A549 (cell line): ENCODE results near the gene SWT1. TPM values are rescaled to one million over a fixed set of nuclear protein-coding genes. Genes with fewer than 3 reads are reported as not detected.

Experiments used
- ATAC-seq, 2 experiments: fragments of 200-7000 bp in 1 of 2; fragments of >200 bp in 1 of 2; cut with Nextera tagmentation in 1 of 2; cut with Tn5 transposase in 1 of 2; 3 replicates each; pipeline versions ENCODE4 v1.8.0 to v1.9.1; 2018 to 2020; ENCODE audit warnings: mild to moderate bottlenecking in 1 of 2, moderate library complexity in 1 of 2
- CTCF ChIA-PET: fragments of 300-600 bp; sonication (Branson Sonifier 250); formaldehyde crosslinking; extraction: SDS; loops from one replicate; lab custom pipeline; 2021; ENCODE audit warnings: antibody characterized with exemption, inconsistent platforms; lab: Yijun Ruan, JAX
- POLR2A ChIA-PET: fragments of 350-600 bp; formaldehyde crosslinking; extraction: SDS; loops from one replicate; lab custom pipeline; 2021; ENCODE audit warnings: antibody characterized with exemption, inconsistent platforms; lab: Yijun Ruan, JAX
- DNase-seq, 2 experiments: peaks; one replicate each; pipeline versions ENCODE4 v3.0.0 to v3.0.0-alpha.2; 2011 to 2016; ENCODE audit warnings: low read depth in 1 of 2, low spot score in 1 of 2
- FAIRE-seq: peaks from 2 replicates; lab custom pipeline; 2011; peaks lifted over from hg19 to GRCh38; lab: Jason Lieb, UNC
- H3K27ac ChIP-seq, 2 experiments: fragments of >200 bp; sonication (Bioruptor Twin); formaldehyde crosslinking; 3 replicates each; pipeline ENCODE4 v1.5.1; 2016 to 2017
- H3K4me1 ChIP-seq: fragments of >200 bp; sonication (Bioruptor Twin); formaldehyde crosslinking; 3 replicates; pipeline ENCODE4 v1.6.1; 2016
- H3K4me2 ChIP-seq: fragments of >200 bp; sonication (Bioruptor Twin); formaldehyde crosslinking; 3 replicates; pipeline ENCODE4 v1.6.1; 2016
- H3K4me3 ChIP-seq: fragments of >200 bp; sonication (Bioruptor Twin); formaldehyde crosslinking; 3 replicates; pipeline ENCODE4 v1.5.1; 2016
- H3K9me3 ChIP-seq: fragments of >200 bp; sonication (Bioruptor Twin); formaldehyde crosslinking; 3 replicates; pipeline ENCODE4 v1.6.1; 2016
- BHLHE40 ChIP-seq: IDR thresholded peaks from 2 replicates; pipeline ENCODE4 v1.6.1; 2012; ENCODE audit warnings: low read depth, low read length, inconsistent platforms
- CTCF ChIP-seq: fragments of >200 bp; sonication (Bioruptor Twin); formaldehyde crosslinking; IDR thresholded peaks from 3 replicates; pipeline ENCODE4 v1.5.1; 2016
- E2F6 ChIP-seq: IDR thresholded peaks from 2 replicates; pipeline ENCODE4 v1.6.1; 2012; ENCODE audit warnings: low read depth, borderline replicate concordance
- EHF ChIP-seq: fragments of 250-450 bp; sonication (Bioruptor Pico); IDR thresholded peaks from 2 replicates; pipeline ENCODE4 v1.5.0; 2020; ENCODE audit warnings: mild to moderate bottlenecking
- EHMT2 ChIP-seq: fragments of 200-600 bp; sonication (generic); IDR thresholded peaks from 2 replicates; pipeline ENCODE4 v1.6.1; 2016; ENCODE audit warnings: antibody characterized with exemption, low read depth, mild to moderate bottlenecking, moderate library complexity
- EP300 ChIP-seq, 2 experiments: fragments of >200 bp; sonication (Bioruptor Twin); formaldehyde crosslinking; IDR thresholded peaks; 2 replicates in 1 of 2; 3 replicates in 1 of 2; pipeline ENCODE4 v1.6.1; 2016 to 2017
- HES2 ChIP-seq: fragments of >200 bp; sonication (Bioruptor Twin); formaldehyde crosslinking; IDR thresholded peaks from 2 replicates; pipeline ENCODE4 v1.6.1; 2016
- JUNB ChIP-seq: fragments of >200 bp; sonication (Bioruptor Twin); formaldehyde crosslinking; IDR thresholded peaks from 2 replicates; pipeline ENCODE4 v1.6.1; 2016
- KDM1A ChIP-seq: fragments of 200-600 bp; sonication (generic); IDR thresholded peaks from 2 replicates; pipeline ENCODE4 v1.6.1; 2016; ENCODE audit warnings: low read depth, mild to moderate bottlenecking
- KDM5A ChIP-seq: fragments of 200-600 bp; sonication (generic); IDR thresholded peaks from 2 replicates; pipeline ENCODE4 v1.6.1; 2016; ENCODE audit warnings: antibody characterized with exemption, mild to moderate bottlenecking
- MYC ChIP-seq: IDR thresholded peaks from 2 replicates; pipeline ENCODE4 v1.6.1; 2012; ENCODE audit warnings: mild to moderate bottlenecking, inconsistent platforms, low read length, improper control_type of control experiment, borderline replicate concordance
- POLR2A ChIP-seq: IDR thresholded peaks from 2 replicates; pipeline ENCODE4 v1.6.1; 2012; ENCODE audit warnings: mild to moderate bottlenecking, low read length
- POLR2AphosphoS2 ChIP-seq: conservative IDR thresholded peaks from 2 replicates; pipeline ENCODE4 v1.6.1; 2012; ENCODE audit warnings: low read length, improper control_type of control experiment, inconsistent platforms
- RCOR1 ChIP-seq: fragments of 150-350 bp; IDR thresholded peaks from 2 replicates; pipeline ENCODE4 v1.6.1; 2014; ENCODE audit warnings: antibody characterized with exemption, low read length, low read depth
- REST ChIP-seq: fragments of 200-600 bp; sonication (generic); IDR thresholded peaks from 2 replicates; pipeline ENCODE4 v1.6.1; 2016; ENCODE audit warnings: antibody characterized with exemption, mild to moderate bottlenecking, moderate library complexity
- RNF2 ChIP-seq: fragments of 200-600 bp; sonication (generic); IDR thresholded peaks from 2 replicates; pipeline ENCODE4 v1.6.1; 2016; ENCODE audit warnings: low read depth, mild to moderate bottlenecking, antibody characterized with exemption, moderate library complexity, borderline replicate concordance
- SREBF2 ChIP-seq: fragments of 450-650 bp; IDR thresholded peaks from 2 replicates; pipeline ENCODE4 v1.6.1; 2014; ENCODE audit warnings: mild to moderate bottlenecking, moderate library complexity
- ZFP36 ChIP-seq: fragments of 450-650 bp; IDR thresholded peaks from 2 replicates; pipeline ENCODE4 v1.6.1; 2014; ENCODE audit warnings: borderline replicate concordance; ENCODE audit not compliant: partially characterized antibody
- ZSCAN20 ChIP-seq: fragments of 250-450 bp; sonication (Bioruptor Pico); IDR thresholded peaks from 2 replicates; pipeline ENCODE4 v1.8.0; 2022; ENCODE audit warnings: mild to moderate bottlenecking, moderate library complexity
- WGBS: methylation state at CpG from one replicate; pipeline ENCODE4 v1.1.6; 2017; ENCODE audit errors: missing lambda C conversion rate; 5-methylcytosine and 5-hydroxymethylcytosine counted together
- polyA plus RNA-seq, 4 experiments: library from polyadenylated mRNA; depleted of rRNA in 3 of 4; stranded (reverse); fragments of >200 nt; fragmentation: RNase III in 1 of 4; extraction: RNeasy Plus Mini Kit Qiagen cat#74134 plus additional on column Dnase treatment in 1 of 4; gene quantifications; 2 replicates in 3 of 4; 3 replicates in 1 of 4; pipeline ENCODE4 v1.2.3, GENCODE V29; 2011 to 2017

The SWT1 gene
- polyA plus RNA-seq, 2 of the 4 experiments (the other 2 are of a cell fraction): 1.5 to 2.4 TPM

- FAIRE-seq (no peak), DNase-seq (no peak)
- no peak for TF ChIP-seq MYC
- TF ChIP-seq CTCF: no peak
- no peak for TF ChIP-seq BHLHE40
- no peak for TF ChIP-seq POLR2AphosphoS2
- no peak for TF ChIP-seq E2F6
- TF ChIP-seq, all 56 proteins: peak for 0
- H3K4me1 ChIP-seq: peaks cover 8% of the 10 kb centered on the region; the same call in 2 of the 3 replicates
- WGBS: 82% methylated on average over 1 of the region's 1 CpG
- no peak overlapping the region for H3K4me3 ChIP-seq
- H3K27ac ChIP-seq: no peak overlapping the region
- no peaks in the 10 kb centered on the region for H3K9me3 ChIP-seq
- H3K4me2 ChIP-seq: no peak overlapping the region
- no peak for ATAC-seq
- ChIA-PET CTCF (no interaction called here), POLR2A (no interaction called here)
Measured at GRCh38 chr1:185262151-185262550, 105.2 kb downstream of the SWT1 start.

- Histone ChIP-seq H3K9me3 (no peaks in the 10 kb centered on the region), H3K4me2 (no peak overlapping the region), H3K27ac (no peak overlapping the region), H3K4me3 (no peak overlapping the region), H3K4me1 (peaks cover 8% of the 10 kb centered on the region; the same call in 2 of the 3 replicates)
- no peak for DNase-seq
- ChIA-PET POLR2A (no interaction called here), CTCF (interaction anchor here (0.6 to 0.7 kb wide), 3 partner anchors 205 to 681 kb away, joined by 3 read pairs; no protein-coding TSS in a partner anchor)
- no peak for FAIRE-seq
- ATAC-seq: no peak
- 59% methylated on average over 3 of the region's 3 CpGs for WGBS
- TF ChIP-seq RNF2 (no peak), ZFP36 (no peak), POLR2A (no peak), SREBF2 (no peak), ZSCAN20 (no peak), EP300 (IDR thresholded peaks at IDR 0.05) (no peak), KDM1A (no peak), KDM5A (no peak), JUNB (no peak), EHMT2 (no peak), EHF (no peak), RCOR1 (no peak), BHLHE40 (no peak), REST (no peak), CTCF (no peak), HES2 (no peak)
Measured at GRCh38 chr1:185263292-185263691, 106.3 kb downstream of the SWT1 start.
